DND-41 (cell line): ENCODE results near the gene LTB4R.

ENCODE experiments used
- CTCF ChIP-seq: IDR thresholded peaks from 2 replicates; pipeline ENCODE4 v1.5.1; 2012; ENCODE audit warnings: borderline replicate concordance, low read length, moderate library complexity, mild to moderate bottlenecking; ENCODE audit not compliant: poor library complexity, severe bottlenecking; ENCODE audit errors: extremely low read depth
- EZH2 ChIP-seq: IDR thresholded peaks from 3 replicates; pipeline ENCODE4 v1.6.1; 2012; ENCODE audit warnings: borderline replicate concordance, low read depth, mild to moderate bottlenecking, moderate library complexity, low read length, inconsistent platforms; ENCODE audit not compliant: severe bottlenecking

GRCh38 chr14:24314377-24315193 is 3.3 kb downstream of the LTB4R start:
- TF ChIP-seq CTCF, result no peak
- no peak for TF ChIP-seq EZH2
